Stimulated activated CD4-positive, alpha-beta T cell treated with anti-CD3 and anti-CD28 coated beads, Interleukin-1b, Interleukin-23, amount 100 ng/mL, for 48 hours (primary cell): ENCODE measurements around the gene KLHL3.

ENCODE experiments used
- DNase-seq: peaks from one replicate; pipeline ENCODE4 v3.0.0-alpha.2; 2020

KLHL3 gene

DNA sequence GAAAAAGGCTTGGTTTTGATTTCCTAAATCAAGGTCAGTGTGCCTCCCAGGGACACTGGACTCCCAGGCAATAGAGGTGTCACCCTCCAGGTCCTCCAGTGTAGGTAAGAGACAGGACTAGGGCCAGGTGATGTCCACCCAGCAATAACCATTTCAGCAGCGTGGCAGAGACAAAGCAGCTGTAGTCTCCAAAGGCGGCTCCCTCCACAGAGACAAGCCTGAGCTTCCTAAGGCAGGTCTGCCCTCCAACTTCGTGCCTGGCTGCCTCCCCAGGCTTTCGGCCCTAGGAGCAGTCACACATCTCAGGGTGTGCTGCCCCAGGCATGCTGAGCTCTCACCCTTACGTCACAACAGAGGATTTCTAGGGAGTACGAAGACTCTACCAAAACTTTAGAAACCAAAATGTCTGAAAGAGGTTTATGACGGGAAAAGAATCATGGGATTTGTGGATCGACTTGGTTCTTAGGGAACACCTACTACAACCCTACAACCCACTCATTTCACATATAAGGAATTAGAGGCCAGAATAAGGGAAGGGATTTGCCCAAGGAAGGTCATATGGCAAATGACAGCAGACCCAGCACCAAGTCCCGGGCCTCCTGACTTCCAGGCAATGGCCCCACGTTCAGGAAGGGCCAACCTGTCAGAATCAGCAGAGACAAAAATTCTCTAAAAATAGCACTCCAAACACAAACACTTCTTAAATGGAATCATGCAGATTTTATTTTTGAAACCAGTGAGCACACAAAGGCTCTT is 105.5 kb downstream of the KLHL3 start:
- DNase-seq = no peak

DNA sequence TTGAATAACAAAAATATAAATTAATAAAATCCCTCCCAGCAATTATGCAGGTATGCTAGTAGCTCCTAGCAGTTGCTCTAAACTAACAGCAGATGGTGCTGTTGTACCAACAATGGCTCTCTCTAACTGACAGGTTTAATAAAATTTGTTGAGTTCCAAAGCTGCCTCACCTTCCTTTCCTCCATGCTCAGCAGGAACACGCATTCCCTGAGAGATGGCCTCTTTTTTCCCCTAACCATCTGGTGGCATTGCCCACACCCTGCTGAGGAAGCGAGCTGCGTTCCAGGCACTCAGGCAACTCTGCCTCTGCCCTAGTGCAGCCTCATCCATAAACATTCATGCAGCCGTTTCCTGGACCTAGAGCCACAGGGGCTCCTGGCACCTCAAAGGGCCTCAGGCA is 106.2 kb downstream of the KLHL3 start:
- no peak for DNase-seq

DNA sequence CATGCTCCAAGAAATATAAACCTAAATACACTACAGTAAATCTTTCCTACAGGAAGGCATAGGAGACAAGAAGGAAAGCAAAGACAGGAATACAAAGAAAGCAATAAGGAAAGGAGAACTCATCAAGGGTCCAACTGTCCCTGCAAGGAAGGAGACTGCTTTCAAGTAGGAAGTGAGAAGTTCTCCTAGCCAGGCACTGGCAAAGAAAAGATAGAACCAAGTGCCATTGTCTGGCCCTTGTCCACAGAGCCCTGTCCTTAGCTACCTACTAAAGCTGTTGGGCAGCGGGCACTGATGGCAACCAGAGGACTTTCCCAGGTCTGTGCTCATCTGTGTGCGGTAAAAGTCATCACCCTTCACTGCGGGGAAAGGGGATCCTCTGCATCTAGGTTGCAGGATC is 108.2 kb downstream of the KLHL3 start:
- no peak for DNase-seq

DNA sequence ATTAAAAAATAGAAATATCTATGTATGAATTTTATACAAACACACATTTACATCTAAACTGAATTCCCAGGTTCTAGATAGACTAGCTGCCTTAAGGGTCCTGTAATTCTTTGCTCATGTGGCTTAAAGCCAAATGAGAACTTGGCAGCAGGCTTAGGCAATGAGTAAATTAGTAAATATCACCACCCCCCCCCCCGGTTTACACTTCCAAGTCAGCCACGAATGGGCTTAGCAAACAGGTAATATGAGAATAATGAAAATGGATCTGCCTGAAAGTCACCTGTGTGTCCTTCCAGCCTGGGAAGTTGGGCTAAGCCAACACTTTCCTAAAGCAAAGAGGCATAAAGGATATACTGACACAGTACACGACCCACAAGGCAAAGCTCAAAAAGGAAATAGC is 108.6 kb downstream of the KLHL3 start:
- DNase-seq = no peak

DNA sequence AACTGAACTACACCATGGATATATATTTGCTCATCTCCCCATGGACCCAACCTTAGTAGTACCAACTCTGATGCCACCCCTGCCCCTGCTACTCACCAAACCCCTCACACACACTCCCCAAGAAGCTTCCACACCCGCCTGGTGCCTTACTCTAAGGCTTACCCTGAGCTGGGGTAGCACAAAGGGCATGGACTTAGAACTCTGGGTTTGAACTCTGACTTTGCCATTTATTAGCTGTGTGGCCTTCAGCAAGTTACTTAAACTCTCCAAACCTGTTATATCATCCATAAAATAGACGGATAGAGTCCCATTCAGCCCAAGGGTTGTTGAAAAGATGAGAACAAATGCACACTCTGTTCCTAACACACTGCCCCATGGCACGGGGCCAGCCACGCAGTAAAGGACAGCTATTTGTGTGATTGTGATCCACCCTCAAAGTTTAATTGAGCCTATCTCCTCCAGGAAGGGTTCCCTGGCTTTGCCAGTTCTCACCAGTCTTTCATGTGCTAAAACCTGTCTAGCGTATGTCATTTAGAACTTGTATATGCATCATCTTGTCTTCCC is 111.0 kb downstream of the KLHL3 start:
- DNase-seq = no peak

DNA sequence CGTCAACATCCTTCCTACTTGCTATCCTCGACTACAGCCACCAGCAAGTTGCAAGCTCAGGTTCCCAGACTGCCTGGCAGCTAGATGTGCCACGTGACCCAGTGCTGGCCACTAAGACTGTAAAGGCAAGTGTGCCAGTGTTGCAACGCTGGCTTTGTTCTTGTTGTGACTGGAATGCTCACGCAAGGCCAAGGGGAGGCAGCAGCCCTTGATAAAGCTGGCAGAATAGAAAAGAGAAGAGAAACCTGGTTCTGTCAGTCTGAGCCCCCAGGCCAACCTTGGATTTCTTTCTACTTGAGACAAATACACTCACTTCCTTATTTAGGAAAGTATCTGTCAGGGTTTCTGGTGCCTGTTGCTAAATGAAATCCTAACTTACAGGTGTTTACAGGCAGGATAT is 113.0 kb downstream of the KLHL3 start:
- no peak for DNase-seq

DNA sequence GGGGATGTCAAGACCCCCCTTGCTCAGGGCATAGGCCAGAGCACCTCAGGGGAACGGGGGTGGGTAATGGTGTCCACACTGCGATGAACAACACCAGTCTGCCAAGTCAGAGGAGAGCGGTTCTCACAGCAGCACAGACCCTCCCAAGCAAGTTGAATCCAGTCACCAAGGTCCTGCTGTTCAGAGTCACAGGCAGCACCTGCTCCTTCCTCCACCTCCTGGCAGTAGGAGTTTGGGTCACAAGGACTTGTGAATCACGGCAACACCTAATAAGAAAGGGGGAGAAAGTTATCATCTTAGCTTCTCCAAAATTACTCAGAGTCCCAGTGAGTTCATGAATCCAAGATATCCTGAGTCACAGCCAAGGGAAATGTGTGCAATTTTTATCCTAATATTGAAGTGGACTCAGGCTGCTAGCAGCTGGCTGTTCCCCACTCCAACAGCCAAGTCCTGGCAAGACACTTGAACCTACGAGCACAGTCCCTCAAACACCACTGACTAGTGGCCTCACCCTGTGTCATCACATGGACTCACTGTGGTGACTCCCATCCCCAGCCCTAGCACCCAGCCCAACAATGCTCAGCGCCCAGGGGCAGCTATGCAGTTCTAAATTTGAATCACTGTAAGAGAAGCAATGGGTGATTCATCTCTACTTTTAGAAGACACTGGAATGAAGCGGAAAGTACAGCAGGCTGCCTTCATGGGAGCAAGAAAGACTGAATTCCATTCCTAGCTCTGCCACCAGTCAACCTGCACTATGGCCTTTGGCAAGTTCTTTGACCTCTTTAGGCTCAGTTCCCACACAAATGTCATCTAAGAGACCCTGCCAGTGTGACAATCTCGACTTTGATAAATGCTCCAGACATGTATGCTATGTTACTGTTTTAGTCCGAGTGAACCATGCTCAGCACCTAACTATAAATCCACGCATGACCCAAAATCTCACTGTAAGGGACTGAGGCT is 113.7 kb downstream of the KLHL3 start:
- DNase-seq = no peak

DNA sequence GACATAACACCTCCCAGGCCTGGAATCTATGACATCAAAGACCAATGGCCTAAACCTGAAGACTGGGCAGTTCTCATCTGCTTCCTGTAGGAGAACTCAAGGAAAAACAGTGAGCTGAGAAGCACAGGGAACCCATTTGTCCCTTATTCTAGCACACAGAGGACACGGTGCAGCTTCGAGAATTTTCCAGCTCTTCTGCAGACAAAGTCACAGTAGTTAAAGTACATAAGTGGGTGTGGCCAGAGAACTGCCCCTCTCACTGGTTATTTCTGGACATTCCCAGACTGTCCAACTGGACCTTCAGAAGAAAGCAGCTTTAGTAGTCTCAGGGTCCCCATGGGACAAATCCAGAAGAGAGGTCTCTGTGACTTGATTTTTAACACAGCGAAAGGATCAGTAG is 114.6 kb downstream of the KLHL3 start:
- no peak for DNase-seq

DNA sequence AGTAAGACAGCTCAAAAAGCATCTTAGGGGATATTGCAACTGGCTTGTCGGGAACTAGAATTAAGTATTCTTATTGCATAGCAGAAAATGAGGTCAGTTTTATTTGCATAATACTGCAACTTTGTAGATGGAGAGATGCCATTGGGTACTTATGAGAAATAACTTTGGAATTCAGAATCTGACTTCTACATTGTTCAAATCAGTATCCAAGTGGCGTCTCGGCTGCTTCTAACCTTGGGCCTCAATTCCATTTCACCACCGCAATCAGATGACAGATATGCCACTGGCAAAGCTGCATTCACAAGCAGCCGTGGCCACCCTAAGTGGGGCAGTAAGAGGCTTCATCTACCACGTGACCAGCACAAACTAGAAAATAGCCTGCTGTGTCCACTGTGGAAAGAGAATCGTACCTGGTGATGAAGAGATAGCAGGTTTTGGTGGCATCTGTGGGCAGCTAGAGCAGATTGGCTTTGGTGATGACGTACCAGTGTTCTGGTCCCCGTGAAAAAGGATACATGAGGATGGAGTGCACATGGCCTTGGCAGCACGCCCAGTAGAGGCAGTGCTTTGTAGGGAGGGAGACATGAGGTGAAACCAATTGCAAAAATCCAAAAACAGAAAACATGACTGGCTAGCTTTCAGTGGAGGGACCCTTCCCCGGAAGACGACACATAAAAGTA is 116.6 kb downstream of the KLHL3 start:
- no peak for DNase-seq

DNA sequence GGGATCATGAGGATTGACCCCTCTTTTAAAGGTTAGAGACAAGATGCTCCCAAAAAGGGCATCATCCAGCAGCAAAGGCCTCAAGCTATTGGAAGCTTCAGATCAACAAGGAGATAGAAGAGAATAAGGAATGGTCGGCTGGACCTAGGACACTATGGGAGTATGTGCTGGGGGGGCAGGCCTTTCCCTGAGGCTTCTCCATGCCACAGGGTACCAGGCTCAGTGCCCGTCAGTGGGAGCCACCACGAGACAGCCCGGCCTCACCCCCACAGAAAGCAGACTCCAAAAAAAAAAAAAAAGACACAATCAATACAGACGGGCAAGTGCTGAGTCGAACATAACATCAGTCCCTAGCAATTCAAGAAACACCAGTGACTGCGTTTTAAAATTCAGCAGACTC is 117.4 kb downstream of the KLHL3 start:
- no peak for DNase-seq

DNA sequence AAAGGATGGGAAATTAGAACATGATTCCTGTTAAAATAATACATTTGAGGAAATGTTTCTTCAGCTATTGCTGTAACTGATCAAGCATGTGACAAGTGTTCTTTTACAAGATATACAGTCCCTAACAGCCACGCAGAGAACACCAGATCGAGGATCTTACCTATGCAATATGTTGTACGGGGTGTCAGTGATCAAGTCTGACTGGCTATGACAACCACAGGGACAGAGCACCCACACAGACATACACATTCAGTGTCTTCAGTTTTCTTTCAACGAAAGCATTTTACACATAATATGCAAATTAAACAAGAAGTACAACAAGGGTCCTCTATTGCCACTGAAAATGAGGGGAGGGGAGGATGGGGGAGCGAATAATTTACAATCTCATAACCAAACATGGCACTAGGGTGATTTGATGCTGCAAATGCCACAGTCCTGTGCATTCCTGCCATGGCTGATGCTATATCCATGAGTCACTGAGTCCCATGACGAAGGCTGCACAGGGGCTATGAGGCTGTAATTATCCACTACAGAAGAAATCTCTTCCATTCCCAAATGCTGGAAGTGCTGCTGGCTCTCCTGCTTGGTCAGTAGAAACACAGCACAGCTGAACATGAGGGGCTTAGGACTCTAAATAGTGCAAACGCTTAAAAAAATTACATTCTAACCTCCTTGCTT is 118.2 kb downstream of the KLHL3 start:
- no peak for DNase-seq

DNA sequence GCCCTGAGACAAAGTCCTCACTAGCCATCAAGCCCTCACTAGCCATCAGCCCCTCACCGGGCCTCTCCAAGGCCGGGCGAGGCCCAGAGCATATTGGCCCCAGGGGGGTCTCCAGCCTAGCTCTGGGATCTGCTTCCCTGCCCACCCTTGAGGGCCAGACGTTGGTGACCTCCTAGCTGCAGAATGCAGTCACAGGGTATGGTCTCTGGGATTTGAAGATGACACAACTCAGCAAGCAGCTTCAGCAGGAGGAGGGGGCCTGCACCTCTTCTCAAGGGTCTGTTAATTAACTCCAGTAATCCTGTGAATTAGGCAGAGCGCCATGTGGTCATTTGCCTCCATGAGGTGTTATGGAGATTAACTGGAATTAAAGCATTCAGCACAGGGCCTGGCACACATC is 119.8 kb downstream of the KLHL3 start:
- DNase-seq = no peak

DNA sequence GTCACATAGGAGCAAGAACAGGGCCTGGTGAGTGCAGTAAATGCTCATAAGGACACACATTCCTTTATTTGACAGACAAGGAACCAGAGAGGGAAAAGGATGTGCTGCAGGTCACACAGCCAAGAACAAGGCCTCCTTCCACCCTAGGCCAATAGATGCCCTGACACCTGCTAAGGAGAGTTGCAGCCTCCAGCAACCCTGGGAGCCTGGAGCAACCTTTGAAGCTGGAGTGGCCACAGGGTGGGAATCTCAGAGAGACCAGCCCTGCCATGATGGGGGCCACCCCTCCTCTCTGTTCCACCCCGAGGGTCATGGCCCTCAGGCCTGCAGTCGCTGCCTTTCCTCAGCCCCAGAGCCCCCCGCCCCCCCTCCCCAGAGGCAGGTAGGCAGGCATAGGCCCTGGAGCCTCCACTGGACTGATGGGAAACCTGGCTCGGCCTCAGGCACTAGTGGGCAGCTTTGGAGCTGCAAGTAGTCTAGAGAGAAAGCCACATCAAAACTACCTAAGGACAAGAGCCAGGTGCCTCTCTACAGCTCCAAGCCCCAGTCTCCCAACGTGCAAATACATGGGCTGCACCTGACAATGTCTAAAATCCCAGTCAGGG is 120.6 kb downstream of the KLHL3 start:
- no peak for DNase-seq

DNA sequence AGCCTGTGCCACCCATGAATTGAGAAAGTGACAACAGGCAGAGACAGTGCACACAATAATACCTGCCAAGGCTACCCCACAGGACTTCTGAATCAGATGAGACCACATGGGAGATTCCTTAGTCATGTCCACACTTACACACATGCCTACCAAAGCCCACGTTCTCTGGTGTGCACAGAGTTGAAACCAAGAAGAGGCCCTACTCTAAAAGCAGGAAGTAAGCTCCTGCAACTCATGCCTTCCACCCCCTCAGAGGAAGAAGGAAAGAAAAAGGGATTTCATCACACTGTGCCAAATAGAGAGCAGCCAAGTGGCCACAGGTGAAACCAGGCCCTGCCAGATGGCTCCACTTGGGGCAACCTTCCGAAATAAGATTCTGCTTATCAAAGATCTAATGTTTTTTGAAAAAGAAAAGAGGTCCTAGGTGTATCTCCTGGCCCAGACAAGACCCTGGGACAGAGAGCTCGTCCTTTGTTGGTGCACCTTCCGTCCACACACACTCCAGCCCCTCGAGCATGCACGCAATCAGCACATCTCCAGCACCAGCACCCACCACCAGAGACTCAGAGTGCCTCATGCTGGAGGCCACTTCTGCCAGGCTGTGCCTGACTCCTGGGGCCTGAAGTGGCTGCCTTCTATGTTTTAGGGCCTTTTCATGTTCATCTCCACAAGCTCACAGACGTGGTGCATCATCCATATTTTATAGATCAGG is 122.2 kb downstream of the KLHL3 start:
- peak; percentile 8 for DNase-seq

DNA sequence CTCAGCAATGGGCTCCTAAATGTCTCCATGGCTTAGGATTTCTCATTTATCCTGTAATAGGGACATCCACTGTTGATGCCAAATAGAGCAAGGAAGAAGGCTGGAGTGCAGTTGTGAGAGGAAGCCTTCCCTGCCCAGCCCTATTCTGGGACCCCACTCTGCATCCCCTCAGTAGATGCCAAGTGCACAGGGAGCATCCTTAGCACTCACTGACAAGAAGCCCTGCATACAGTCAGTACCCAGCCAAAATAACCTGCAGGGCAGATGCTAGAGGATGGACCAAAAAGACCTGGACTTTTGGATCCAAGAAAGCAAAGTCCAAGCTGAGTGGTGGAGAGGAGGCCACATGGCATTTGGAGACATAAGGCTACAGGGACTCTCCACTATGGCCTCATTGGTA is 123.3 kb downstream of the KLHL3 start:
- DNase-seq = no peak

DNA sequence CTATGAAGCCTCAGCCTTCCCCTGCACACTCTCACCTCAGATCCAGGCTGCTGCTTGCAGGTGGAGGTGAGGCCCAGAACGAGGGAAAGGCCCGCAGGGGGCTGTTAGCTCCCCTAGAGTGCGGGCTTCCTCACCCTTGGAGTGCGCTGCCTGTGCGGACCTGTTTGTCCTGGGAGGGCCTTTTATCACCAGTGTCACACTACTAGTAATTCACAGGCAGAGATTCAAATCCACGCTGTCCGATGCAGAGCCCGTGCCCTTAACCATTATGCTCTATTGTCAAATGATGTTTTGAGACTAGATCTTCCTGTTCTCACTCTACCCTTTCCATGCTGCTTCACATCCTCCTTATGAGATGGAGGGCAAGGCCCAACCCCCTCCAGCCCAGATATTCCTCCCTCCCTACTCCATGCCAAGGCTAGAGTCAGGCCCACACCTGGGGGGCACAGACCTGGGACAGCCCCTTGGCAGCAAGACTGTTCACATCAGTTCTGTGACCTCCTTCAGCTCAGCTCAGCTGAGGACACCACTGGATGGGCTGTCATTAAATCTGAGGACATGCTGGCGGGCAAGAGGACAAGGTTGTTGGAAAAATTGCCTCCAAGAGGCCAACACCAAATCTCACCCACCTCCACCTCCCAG is 124.0 kb downstream of the KLHL3 start:
- no peak for DNase-seq

DNA sequence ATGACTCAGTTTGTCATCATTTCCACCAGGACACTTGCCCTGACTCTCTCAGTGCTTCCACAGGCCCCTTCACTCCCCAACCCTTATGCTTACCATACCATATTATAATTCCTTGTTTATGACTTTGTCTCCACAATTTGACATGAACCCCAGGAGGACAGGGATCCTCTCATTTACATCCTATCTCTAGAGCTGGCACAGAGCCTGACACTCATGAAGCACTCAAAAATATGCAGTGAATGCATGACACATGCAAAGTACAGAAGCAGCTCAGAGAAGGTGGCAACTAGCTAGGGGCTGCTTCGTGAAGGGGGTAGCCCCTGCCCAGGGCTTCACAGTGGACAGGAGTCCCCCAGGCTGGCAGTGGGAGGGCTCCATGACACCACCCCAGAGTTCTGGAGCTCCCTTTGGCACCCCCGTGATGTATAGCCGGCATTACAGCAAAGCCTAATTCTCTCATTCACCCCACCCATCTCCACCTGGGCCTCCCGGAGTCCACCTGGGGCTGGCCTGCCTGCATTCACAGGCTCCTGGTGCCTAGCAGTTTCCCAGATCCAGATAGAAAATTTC is 124.8 kb downstream of the KLHL3 start:
- DNase-seq = no peak

DNA sequence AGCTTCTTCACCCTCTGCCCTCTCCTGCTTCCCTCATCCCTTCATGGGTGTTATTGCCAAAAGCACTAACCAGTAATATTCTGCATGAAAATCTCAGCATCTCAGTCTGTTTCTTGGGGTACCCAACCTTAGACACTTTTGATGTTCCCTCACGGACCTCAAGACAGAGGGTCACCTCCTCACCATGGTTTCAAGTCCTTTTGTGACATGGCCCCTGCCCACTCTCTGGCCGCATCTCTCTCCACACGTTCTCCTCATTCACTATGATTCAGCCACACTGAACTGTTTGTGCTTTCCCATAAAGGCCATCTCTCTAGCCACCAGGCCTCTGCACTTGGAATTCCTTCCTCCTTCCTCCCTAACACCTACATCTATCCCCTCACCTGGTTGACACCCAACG is 125.3 kb downstream of the KLHL3 start:
- DNase-seq = no peak

DNA sequence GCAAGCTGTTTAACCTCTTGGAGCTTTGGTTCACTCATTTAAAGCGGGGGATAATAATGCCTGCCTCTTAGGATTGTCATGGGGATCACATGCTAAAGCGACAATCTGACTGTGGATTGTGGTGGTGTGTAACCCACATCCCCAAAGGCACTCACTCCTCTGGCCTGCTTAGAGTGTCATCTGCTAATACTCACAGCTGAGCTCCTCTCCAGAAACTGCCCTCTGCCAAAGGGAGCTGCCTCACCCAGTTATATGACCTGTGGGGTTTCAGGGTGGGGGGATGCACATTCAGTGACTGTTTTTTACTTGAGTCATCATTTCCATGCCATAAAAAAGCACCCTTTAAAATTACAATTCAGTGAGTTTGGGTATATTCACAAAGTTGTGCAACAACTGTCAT is 126.8 kb downstream of the KLHL3 start:
- DNase-seq = no peak

DNA sequence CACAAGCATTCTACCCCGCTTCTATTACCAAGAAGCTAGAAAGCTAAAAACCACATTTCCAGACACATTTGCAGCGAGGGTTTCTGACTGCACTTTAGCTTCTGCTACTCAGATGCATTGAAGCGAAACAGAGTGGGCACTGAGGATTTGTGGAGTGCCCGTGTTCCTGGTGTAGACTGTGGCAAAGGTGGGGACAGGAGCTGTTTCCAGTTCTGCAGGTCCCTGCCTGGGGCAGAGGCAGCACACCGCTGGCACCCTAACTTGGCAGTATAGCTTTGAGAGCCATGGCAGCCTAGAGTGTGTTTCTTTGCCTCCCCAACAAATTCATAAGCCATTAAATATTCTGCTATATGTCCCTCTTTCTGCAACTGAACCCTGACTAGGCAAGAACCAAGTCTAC is 128.1 kb downstream of the KLHL3 start:
- DNase-seq = no peak

DNA sequence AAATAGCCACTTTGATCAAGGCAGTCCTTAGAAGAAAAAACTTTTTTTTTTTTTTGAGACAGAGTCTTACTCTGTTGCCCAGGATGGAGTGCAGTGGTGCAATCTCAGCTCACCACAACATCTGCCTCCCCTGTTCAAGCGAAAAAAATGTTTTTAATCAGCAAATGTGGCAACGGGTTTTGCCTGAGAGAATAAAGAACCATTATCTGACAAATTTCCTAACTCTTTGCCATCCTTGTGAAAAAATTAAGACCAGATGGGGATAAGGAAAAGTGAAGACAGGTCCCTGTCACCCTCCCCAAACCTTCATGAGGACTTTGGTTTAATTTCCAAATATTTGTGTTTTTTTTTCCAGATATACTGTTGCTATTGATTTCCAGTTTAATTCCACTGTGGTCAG is 129.5 kb downstream of the KLHL3 start:
- no peak for DNase-seq
